K562 (cell line): Measurements from ENCODE around the gene PRR9. TPM values are rescaled to one million over a fixed set of nuclear protein-coding genes. Genes with fewer than 3 reads are reported as not detected.

Experiments
- ATAC-seq: fragments of 200-7000 bp; cut with Tn5 transposase; 3 replicates; pipeline ENCODE4 v1.9.1; 2020; ENCODE audit warnings: moderate library complexity
- BruUV-seq: library from RNA; stranded (reverse); fragments of 400-500 nt; replicated peaks from 2 replicates; lab custom pipeline; 2021; lab: Mats Ljungman, UMichigan
- CTCF ChIA-PET: fragments of 300-600 bp; formaldehyde crosslinking; extraction: SDS; loops from one replicate; lab custom pipeline; 2021; ENCODE audit warnings: low intra/inter-chr PET ratio; lab: Yijun Ruan, JAX
- POLR2A ChIA-PET: fragments of 300-600, 350-650 bp; sonication (Branson Sonifier 250); formaldehyde crosslinking; extraction: SDS; loops from one replicate; lab custom pipeline; 2021; ENCODE audit warnings: antibody characterized with exemption, inconsistent platforms; lab: Yijun Ruan, JAX
- DNase-seq, 4 experiments: peaks; one replicate each; pipeline versions ENCODE4 v3.0.0 to v3.0.0-alpha.2; 2011 to 2018; ENCODE audit warnings: low spot score in 3 of 4, mixed read lengths in 3 of 4; ENCODE audit errors: extremely low read depth in 1 of 4
- FAIRE-seq: peaks from 2 replicates; lab custom pipeline; 2011; peaks lifted over from hg19 to GRCh38; lab: Jason Lieb, UNC
- H2AFZ ChIP-seq: 2 replicates; pipeline ENCODE4 v1.6.0; 2011; ENCODE audit warnings: low read depth, low read length, control low read depth, inconsistent platforms
- H3K27ac ChIP-seq: fragments of 200-600 bp; 3 replicates; pipeline ENCODE4 v1.8.0; 2011; ENCODE audit warnings: low read depth, mild to moderate bottlenecking, control low read depth, inconsistent platforms, low read length, moderate library complexity, mixed read lengths; ENCODE audit errors: extremely low read depth
- H3K27me3 ChIP-seq, 2 experiments: fragments of 300-600 bp in 1 of 2; 2 replicates in 1 of 2; 3 replicates in 1 of 2; pipeline versions ENCODE4 v1.6.0 to v1.8.0; 2011; ENCODE audit warnings: inconsistent platforms in 2 of 2, low read length in 2 of 2, mild to moderate bottlenecking in 1 of 2, mixed read lengths in 1 of 2, moderate library complexity in 1 of 2; ENCODE audit not compliant: control insufficient read depth in 2 of 2, insufficient read depth in 2 of 2
- H3K36me3 ChIP-seq: fragments of 300-600 bp; 3 replicates; pipeline ENCODE4 v1.8.0; 2011; ENCODE audit warnings: mild to moderate bottlenecking, low read length, inconsistent platforms; ENCODE audit not compliant: control insufficient read depth, insufficient read depth
- H3K4me1 ChIP-seq, 2 experiments: fragments of 200-600 bp in 1 of 2; replicated peaks in 1 of 2; 2 replicates in 1 of 2; 3 replicates in 1 of 2; pipeline versions ENCODE4 v1.5.1 to v1.8.0; 2011; ENCODE audit warnings: inconsistent platforms in 2 of 2, low read length in 2 of 2, mild to moderate bottlenecking in 1 of 2, mixed read lengths in 1 of 2, moderate library complexity in 1 of 2; ENCODE audit not compliant: control insufficient read depth in 2 of 2, insufficient read depth in 2 of 2
- H3K4me2 ChIP-seq: 2 replicates; pipeline ENCODE4 v1.6.1; 2011; ENCODE audit warnings: low read length, control low read depth, inconsistent platforms, mixed read lengths; ENCODE audit not compliant: insufficient read depth
- H3K4me3 ChIP-seq: fragments of 200-600 bp; sonication (generic), shearing (Covaris generic); 2 replicates; pipeline ENCODE4 v1.5.1; 2016; ENCODE audit warnings: control low read depth, inconsistent platforms
- H3K79me2 ChIP-seq: fragments of 200-600 bp; 3 replicates; pipeline ENCODE4 v1.8.0; 2011; ENCODE audit warnings: low read length, inconsistent platforms; ENCODE audit not compliant: control insufficient read depth, insufficient read depth
- H3K9ac ChIP-seq, 2 experiments: 2 replicates each; pipeline versions ENCODE4 v1.6.0 to v1.6.1; 2011; ENCODE audit warnings: low read depth in 2 of 2, low read length in 2 of 2, control low read depth in 1 of 2, inconsistent platforms in 1 of 2, mild to moderate bottlenecking in 1 of 2, mixed read lengths in 1 of 2; ENCODE audit not compliant: insufficient read depth in 1 of 2
- H3K9me1 ChIP-seq: one replicate; pipeline ENCODE4 v1.6.0; 2011; ENCODE audit warnings: inconsistent platforms, mild to moderate bottlenecking, low read length, moderate library complexity; ENCODE audit not compliant: control insufficient read depth, insufficient read depth
- H3K9me3 ChIP-seq: replicated peaks from 2 replicates; pipeline ENCODE4 v1.5.1; 2011; ENCODE audit warnings: low read depth, low read length, inconsistent platforms; ENCODE audit not compliant: control insufficient read depth, insufficient read depth
- H4K20me1 ChIP-seq: replicated peaks from 2 replicates; pipeline ENCODE4 v1.6.1; 2011; ENCODE audit warnings: low read length, inconsistent platforms, mixed read lengths; ENCODE audit not compliant: control insufficient read depth, insufficient read depth
- ATF1 ChIP-seq, 2 experiments: fragments of 450-650 bp in 1 of 2; IDR thresholded peaks; 2 replicates each; pipeline ENCODE4 v1.6.1; 2016; ENCODE audit warnings: missing compliant biosample characterization in 1 of 2, missing genetic modification characterization in 1 of 2
- BCL6 ChIP-seq: fragments of 250-450 bp; sonication (Bioruptor Pico); IDR thresholded peaks from 2 replicates; pipeline ENCODE4 v1.4.0; 2020
- BRF2 ChIP-seq: IDR thresholded peaks from 3 replicates; pipeline ENCODE4 v1.6.1; 2011; ENCODE audit warnings: borderline replicate concordance, mild to moderate bottlenecking; ENCODE audit not compliant: insufficient read length, insufficient read depth
- CREB3L1 ChIP-seq: fragments of 450-650 bp; IDR thresholded peaks from 2 replicates; pipeline ENCODE4 v1.6.1; 2014; ENCODE audit warnings: low read depth, mild to moderate bottlenecking, moderate library complexity, borderline replicate concordance
- CREBBP ChIP-seq: IDR thresholded peaks from one replicate; pipeline ENCODE4 v1.6.1; 2012; ENCODE audit warnings: low read depth, mild to moderate bottlenecking, control low read depth, inconsistent platforms, low read length
- EGR1 ChIP-seq: fragments of 450-650 bp; conservative IDR thresholded peaks from 2 replicates; pipeline ENCODE4 v1.6.1; 2017; ENCODE audit warnings: mild to moderate bottlenecking
- ELF4 ChIP-seq: fragments of 450-650 bp; formaldehyde crosslinking; IDR thresholded peaks from 2 replicates; pipeline ENCODE4 v1.4.0; 2022; ENCODE audit warnings: missing genetic modification characterization
- MXD1 ChIP-seq: fragments of 250-450 bp; sonication (Bioruptor Pico); IDR thresholded peaks from 2 replicates; pipeline ENCODE4 v1.8.0; 2021; ENCODE audit warnings: borderline replicate concordance, mild to moderate bottlenecking, moderate library complexity; ENCODE audit not compliant: poor library complexity, severe bottlenecking
- MYBL2 ChIP-seq, 2 experiments: fragments of 450-650 bp in 1 of 2; sonication (generic) in 1 of 2; formaldehyde crosslinking in 1 of 2; IDR thresholded peaks; 2 replicates each; pipeline versions ENCODE4 v1.6.1 to v1.8.1; 2017 to 2022; ENCODE audit warnings: borderline replicate concordance in 1 of 2, inconsistent platforms in 1 of 2, low read depth in 1 of 2, mild to moderate bottlenecking in 1 of 2, missing genetic modification reagents in 1 of 2, moderate library complexity in 1 of 2
- POLR2AphosphoS2 ChIP-seq: IDR thresholded peaks from 2 replicates; pipeline ENCODE4 v1.6.1; 2012; ENCODE audit warnings: low read length, improper control_type of control experiment
- SMAD1 ChIP-seq: fragments of 150-350 bp; IDR thresholded peaks from 2 replicates; pipeline ENCODE4 v1.6.1; 2014; ENCODE audit warnings: low read length, low read depth; ENCODE audit not compliant: partially characterized antibody
- TCF15 ChIP-seq: fragments of 250-450 bp; sonication (Bioruptor Pico); IDR thresholded peaks from 2 replicates; pipeline ENCODE4 v1.8.0; 2022; ENCODE audit warnings: moderate library complexity, mild to moderate bottlenecking, inconsistent platforms
- THAP7 ChIP-seq: fragments of 250-450 bp; sonication (Bioruptor Pico); IDR thresholded peaks from 2 replicates; pipeline ENCODE4 v1.5.0; 2021
- THRB ChIP-seq: fragments of 450-650 bp; formaldehyde crosslinking; conservative IDR thresholded peaks from 2 replicates; pipeline ENCODE4 v1.4.0; 2022; ENCODE audit warnings: mild to moderate bottlenecking, missing genetic modification characterization
- TOE1 ChIP-seq, 2 experiments: fragments of 450-650 bp in 1 of 2; sonication (generic) in 1 of 2; formaldehyde crosslinking in 1 of 2; IDR thresholded peaks; 2 replicates each; pipeline versions ENCODE4 v1.7.1 to v1.8.0; 2016 to 2022; ENCODE audit warnings: borderline replicate concordance in 2 of 2, mild to moderate bottlenecking in 2 of 2, antibody characterized with exemption in 1 of 2, inconsistent platforms in 1 of 2, low read depth in 1 of 2, missing genetic modification reagents in 1 of 2, moderate library complexity in 1 of 2
- U2AF2 ChIP-seq: fragments of 200-400 bp; formaldehyde crosslinking; optimal IDR thresholded peaks from 2 replicates; pipeline ENCODE3; 2017; ENCODE audit warnings: low read depth, mild to moderate bottlenecking, low read length
- WGBS: fragments of 100-300 bp; shearing (Covaris generic); methylation state at CpG from one replicate; pipeline ENCODE4 v1.1.6; 2016; ENCODE audit warnings: low coverage, mixed read lengths; ENCODE audit not compliant: insufficient coverage; ENCODE audit errors: missing lambda C conversion rate; 5-methylcytosine and 5-hydroxymethylcytosine counted together
- in situ Hi-C: fragments of 300-500 bp; cut with MboI; formaldehyde crosslinking; loops from 4 replicates; pipeline ENCODE4 v1.15.0; 2018; ENCODE audit warnings: inconsistent platforms, mixed read lengths
- intact Hi-C: fragments of 100-400 bp; cut with micrococcal nuclease; formaldehyde crosslinking; loops from 2 replicates; pipeline ENCODE4 v1.14.2; 2022
- polyA plus RNA-seq, 8 experiments: library from polyadenylated mRNA; depleted of rRNA in 4 of 8; stranded (reverse) in 5 of 8; unstranded in 3 of 8; fragments of >200 nt; fragmentation: Nextera tagmentation in 2 of 8; fragmentation: Illumina TruSeq in 1 of 8; extraction: Ambion mirVana in 2 of 8; extraction: Trizol in 1 of 8; gene quantifications; 2 replicates each; pipeline versions ENCODE4 v1.2.1 to v1.2.3, GENCODE V29; 2011 to 2014; ENCODE audit warnings: inconsistent platforms in 1 of 8, missing spikeins in 1 of 8
- total RNA-seq, 7 experiments: library from RNA; depleted of rRNA in 6 of 7; stranded (reverse); fragments of >200 nt in 6 of 7; fragmentation: Illumina TruSeq in 2 of 7; extraction: Trizol in 2 of 7; gene quantifications; 2 replicates each; pipeline versions ENCODE4 v1.2.1 to v1.2.3, GENCODE V29; 2011 to 2021; ENCODE audit warnings: low replicate concordance in 1 of 7

The PRR9 gene
- total and polyA plus RNA-seq, 9 of the 15 experiments (the other 6 are each of a cell fraction or from before 2014, with no cell fraction given): 0.14 to 1.4 (median 0.24) TPM; not detected in 1

- in situ Hi-C loops: no loop called here
- DNase-seq (no peak), FAIRE-seq (no peak)
- TF ChIP-seq MYBL2 (IDR thresholded peaks at IDR 0.05; ENCODE audit: low read depth) (no peak), MYBL2 (CRISPR knock-in tag; IDR thresholded peaks at IDR 0.05; ENCODE audit: borderline replicate concordance) (no peak), BCL6 (CRISPR knock-in tag) (no peak), SMAD1 (no peak), CREB3L1 (no peak), U2AF2 (no peak), THRB (CRISPR knock-in tag) (no peak), POLR2AphosphoS2 (no peak), MXD1 (CRISPR knock-in tag) (no peak), BRF2 (no peak), THAP7 (CRISPR knock-in tag) (no peak), TOE1 (IDR thresholded peaks at IDR 0.05; ENCODE audit: borderline replicate concordance) (no peak), TOE1 (CRISPR knock-in tag; IDR thresholded peaks at IDR 0.05; ENCODE audit: borderline replicate concordance, low read depth) (no peak), CREBBP (no peak), ELF4 (CRISPR knock-in tag) (no peak), EGR1 (no peak), TCF15 (CRISPR knock-in tag) (no peak), ATF1 (CRISPR knock-in tag; IDR thresholded peaks at IDR 0.05) (no peak), ATF1 (tag; IDR thresholded peaks at IDR 0.05) (no peak)
Measured at GRCh38 chr1:153246018-153246417, 28.6 kb downstream of the PRR9 start.

More at GRCh38 chr1:153246018-153246417, 28.6 kb downstream of the PRR9 start:
- Histone ChIP-seq H3K27ac (no peak overlapping the region), H3K9me3 (no peaks in the 10 kb centered on the region), H3K79me2 (no peaks in the 10 kb centered on the region), H4K20me1 (no peaks in the 10 kb centered on the region), H3K4me1 (no peaks in the 10 kb centered on the region), H3K4me2 (no peak overlapping the region), H2AFZ (no peak overlapping the region), H3K9me1 (no peaks in the 10 kb centered on the region), H3K9ac (no peak overlapping the region), H3K27me3 (peaks cover 2 to 5% of the 10 kb centered on the region in 2 experiments; a peak in 3 of 5 replicates), H3K4me3 (no peak overlapping the region), H3K36me3 (no peaks in the 10 kb centered on the region)
- ChIA-PET POLR2A (no interaction called here), CTCF (no interaction called here)
- ATAC-seq: no peak
- WGBS: 0% methylated on average over 1 of the region's 1 CpG
- intact Hi-C loops: no loop called here
- BruUV-seq: no TSS peak
